GM23248 (cell line): Measurements from ENCODE around the gene CCHCR1.

Experiments
- EZH2 ChIP-seq: fragments of 200-600 bp; sonication (generic); IDR thresholded peaks from 2 replicates; pipeline ENCODE4 v1.6.1; 2018; ENCODE audit warnings: antibody characterized with exemption, mild to moderate bottlenecking; ENCODE audit not compliant: insufficient read depth, poor library complexity, severe bottlenecking
- EZH2phosphoT487 ChIP-seq: fragments of 200-600 bp; sonication (generic); IDR thresholded peaks from 2 replicates; pipeline ENCODE4 v1.6.1; 2018; ENCODE audit warnings: antibody characterized with exemption, moderate library complexity, mild to moderate bottlenecking, low read depth; ENCODE audit not compliant: insufficient read depth

DNA sequence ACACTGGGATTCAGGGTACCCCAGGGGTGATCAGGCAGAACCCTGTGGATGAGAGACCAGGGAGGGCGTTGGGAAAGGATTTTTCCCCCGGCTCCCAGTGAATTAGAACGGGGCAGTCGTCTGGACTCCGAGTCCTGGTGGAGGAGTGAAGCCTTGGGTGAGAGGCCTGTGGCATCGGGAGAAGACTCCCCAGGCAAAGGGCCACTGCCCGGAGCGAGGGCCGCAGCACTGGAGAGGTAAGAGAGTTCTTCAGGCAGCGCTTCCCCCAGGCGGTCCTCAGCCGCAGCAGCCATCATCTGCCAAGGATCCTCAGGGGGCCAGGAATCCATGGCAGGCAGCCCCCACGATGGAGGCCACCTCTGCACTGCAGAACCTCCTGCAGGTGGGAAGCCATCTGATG is 45.9 kb downstream of the CCHCR1 start:
- TF ChIP-seq EZH2 (no peak), EZH2phosphoT487 (no peak)
